Kidney tubule cell (primary cell): ENCODE data around the gene ANKH.
A peak's percentile ranks its signal among the peaks of the same experiment; 100 is the strongest.

Experiments
- DNase-seq: peaks from one replicate; pipeline ENCODE4 v3.0.0-alpha.2; 2018; ENCODE audit warnings: low spot score

Gene ANKH

DNA sequence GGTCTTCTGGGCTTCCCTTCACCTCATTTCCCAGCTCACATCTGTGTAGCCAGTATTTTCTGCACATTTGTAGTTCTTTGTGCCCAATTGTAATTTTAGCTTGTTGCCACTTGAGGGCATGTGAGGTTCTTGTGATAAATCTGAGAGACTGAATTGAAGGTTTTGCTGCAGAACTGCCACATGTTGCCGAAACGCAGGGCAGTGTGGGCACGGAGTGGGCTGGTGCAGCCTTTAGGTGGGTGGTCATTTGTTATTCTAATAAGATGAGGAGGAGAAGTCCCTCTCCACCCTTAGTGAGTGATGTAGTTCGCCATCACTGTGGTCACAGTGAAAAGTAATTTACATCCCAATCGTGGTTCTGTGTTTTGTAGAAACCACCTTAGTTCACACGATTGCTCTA is 185.8 kb downstream of the ANKH start:
- DNase-seq: peak; percentile 57

DNA sequence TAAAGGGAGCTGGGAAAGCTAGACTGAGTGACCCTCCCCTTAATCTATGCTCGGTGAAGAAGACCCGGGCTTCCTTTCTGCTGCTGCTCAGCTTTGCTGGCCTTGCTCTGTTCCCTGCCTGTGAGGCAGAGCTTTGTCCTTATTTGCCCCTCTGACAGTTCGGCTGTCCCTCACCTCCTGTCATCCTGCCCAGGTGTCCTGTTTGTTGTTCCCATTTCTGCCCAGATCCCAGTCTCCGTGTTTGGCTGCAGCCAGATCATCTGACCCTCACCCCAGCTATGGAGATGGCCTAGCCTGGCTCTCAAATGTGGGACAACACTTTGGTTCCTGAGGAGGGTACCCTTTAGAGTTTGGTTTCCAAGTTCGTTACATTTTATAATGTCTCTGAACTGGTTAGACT is 186.8 kb downstream of the ANKH start:
- no peak for DNase-seq

DNA sequence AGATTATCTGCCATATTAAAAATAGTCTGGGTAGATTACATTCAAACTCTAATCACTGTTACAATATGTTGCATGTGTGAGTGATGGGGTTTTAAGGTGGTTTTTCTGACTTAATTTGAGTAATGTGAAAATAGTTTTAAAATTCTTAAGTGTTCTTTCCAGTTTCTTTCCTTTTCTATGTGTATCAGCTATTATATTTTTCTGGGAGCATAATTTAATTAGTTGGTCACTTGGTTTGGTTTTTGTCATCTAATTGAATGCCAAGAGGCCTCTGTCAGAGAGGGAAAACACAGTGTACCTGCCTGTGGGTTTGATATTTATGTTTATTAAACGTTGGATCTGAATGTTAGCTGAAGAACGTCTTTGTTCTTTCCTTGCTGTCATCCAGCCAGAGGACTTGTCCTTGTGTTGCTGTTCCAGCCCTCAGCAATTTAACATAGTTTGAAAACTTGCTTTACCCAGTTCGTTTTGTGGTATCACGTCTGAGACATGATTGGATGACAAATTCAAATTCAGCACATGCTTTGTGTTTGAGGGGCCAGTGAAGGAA is 187.6 kb downstream of the ANKH start:
- DNase-seq: no peak

DNA sequence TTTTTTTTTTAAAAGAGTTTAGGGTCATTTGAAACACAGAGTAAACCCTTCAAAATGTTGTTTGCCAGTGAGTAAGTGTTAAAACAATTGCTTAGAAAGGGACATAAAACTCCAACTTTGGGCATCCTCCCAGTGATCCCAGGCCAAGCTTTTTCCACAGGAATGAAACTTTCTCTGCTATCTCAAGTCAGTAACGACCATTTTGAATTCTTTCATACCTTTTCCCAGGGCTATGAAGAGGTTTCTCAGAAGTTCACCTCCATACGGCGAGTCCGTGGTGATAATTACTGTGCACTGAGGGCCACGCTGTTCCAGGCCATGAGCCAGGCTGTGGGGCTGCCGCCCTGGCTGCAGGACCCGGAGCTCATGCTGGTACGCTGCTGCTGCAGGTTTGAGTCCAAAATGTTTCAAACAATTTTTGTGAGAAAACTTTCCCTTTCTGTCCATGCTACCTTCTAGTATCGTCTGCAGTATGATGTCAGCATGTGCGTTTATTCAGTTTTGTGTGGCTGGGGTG is 190.3 kb downstream of the ANKH start:
- no peak for DNase-seq

DNA sequence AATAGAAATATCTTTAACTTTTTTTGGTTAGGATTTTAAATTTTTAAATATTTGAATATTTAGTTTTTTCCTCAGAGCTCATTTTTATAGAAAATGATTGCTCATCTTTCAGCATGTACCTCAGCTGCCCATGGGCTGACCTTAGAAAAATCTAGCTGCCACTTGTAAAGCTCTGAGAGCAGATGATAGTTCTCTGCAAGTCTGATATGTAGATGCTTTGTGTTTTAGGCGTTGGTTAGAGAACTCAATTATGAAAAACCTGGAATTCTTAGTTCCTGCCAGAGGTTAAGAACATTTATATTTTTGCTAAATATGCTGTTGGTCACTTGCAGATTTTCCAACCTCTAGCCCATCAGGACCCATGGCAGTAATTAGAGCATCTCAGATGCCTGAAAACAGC is 192.0 kb downstream of the ANKH start:
- DNase-seq: no peak

DNA sequence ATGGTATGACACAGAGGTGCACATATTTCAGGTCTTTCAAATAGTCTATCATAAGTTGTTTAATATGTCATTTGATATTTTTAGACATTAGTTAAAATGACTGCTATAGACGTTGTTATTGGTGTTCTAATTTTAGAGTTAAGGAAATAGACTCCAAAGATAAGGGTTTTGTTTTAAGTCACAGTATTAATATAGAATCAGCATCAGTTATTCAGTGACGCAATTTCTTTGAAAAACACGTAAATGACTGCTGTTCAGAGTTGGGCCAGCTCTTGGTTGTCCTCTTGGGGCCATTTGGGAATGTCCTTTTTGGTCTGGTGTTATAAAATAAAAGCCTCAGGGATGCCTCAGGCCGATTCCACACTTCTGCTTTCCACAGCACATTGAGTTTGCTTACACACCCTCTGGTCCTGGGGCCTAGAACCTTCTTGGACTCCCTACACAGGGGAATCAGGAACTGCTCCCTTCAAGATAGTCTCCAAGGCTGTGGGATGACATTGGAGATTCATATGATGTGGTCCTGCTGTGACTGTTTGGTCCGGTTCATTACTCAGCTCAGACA is 192.7 kb downstream of the ANKH start:
- DNase-seq: no peak

DNA sequence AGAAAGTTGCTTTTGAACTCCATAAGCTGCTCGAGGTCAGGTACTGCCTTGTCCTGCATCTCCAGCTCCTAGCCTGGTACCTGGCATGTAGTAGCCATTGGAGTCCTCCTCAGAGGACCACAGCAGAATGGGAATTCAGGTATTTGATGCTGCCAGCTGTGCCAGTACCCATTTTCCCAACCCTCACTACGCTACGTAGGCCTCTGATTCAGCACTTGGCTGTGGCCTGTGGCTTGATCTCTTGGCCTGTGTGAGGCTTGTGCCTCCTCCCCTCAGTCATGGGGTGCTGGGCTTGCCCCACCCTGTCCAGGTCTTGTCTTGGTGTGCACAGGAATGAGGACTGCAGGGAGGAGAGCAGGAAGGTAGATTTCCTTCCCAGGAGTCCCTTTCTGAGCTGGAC is 195.3 kb downstream of the ANKH start:
- peak; percentile 86 for DNase-seq

DNA sequence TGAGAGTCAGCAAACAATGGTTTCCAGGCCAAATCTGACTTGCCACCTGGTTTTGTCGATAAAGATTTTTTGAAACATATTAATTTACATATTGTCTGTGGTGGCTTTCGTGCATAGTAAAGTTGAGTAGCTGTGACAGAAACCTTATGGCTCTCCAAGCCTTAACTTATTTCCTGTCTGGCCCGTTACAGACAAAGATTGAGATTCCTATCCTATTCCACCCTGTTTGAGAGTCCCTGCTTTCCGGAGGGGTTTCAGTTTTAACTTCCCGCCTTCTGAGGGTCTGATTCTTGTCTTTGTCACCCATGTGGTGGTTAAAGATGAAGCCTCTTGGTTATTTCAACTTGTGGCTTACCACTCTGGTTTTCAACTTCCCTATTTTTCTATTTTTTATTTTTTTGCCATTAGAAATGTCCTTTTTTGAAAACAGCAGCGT is 195.7 kb downstream of the ANKH start:
- no peak for DNase-seq

DNA sequence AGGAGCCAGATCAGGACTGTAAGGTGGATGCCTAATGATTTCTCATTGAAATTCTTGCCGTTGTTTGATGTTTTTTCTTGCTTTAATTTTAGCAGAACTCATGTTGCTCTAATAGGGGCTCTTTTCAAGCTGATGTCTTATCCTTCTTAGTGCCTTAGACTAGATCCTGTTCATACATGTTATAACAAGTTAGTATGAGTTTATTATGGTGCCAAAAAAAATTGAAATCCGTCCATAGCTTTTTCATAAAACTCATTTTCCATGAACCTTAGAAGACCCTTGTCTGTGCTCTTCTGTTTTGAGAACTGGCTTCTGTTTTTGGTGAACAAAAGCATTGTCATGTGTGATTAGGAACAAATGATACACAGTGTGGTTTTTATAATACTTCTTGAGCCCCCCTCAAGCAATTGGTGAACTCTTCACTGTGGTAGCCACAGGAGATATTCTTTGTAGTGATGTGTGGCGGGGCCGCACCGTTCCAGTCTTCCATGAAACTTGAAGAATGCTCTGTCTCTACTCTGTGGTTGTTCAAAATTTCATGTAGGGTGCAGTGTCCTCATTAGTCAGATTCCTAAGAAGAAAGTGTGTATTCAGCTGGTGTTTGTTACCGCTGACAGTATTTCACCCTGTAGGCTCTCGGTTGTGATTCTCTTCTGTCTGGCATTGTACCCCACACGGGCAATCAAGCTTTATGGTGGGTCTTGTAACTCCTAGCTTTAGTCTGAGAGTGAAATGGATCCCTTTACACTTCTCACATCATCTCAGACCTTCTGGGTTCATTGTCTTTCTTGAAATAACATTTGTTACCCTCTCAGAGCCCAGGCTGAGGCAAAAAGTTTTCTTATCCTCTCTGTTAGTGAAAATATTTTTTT is 196.4 kb downstream of the ANKH start:
- no peak for DNase-seq

DNA sequence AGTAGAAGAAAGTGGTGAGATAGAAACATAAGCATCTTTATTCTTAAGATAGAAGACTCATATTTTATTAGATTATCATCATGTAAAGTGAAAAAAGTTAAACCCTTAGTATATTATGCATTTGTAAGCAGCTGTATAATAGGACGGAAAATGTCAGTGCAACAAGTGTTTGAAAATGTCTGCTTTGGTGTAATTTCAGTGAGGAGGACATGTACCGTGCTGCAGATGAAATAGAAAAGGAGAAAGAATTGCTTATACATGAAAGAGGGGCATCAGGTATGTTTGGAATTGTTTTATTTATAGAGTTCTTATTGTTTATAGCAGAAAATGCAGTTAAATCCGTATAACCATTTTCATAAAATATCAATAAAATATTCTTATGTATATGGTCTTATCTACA is 198.1 kb downstream of the ANKH start:
- DNase-seq: no peak

DNA sequence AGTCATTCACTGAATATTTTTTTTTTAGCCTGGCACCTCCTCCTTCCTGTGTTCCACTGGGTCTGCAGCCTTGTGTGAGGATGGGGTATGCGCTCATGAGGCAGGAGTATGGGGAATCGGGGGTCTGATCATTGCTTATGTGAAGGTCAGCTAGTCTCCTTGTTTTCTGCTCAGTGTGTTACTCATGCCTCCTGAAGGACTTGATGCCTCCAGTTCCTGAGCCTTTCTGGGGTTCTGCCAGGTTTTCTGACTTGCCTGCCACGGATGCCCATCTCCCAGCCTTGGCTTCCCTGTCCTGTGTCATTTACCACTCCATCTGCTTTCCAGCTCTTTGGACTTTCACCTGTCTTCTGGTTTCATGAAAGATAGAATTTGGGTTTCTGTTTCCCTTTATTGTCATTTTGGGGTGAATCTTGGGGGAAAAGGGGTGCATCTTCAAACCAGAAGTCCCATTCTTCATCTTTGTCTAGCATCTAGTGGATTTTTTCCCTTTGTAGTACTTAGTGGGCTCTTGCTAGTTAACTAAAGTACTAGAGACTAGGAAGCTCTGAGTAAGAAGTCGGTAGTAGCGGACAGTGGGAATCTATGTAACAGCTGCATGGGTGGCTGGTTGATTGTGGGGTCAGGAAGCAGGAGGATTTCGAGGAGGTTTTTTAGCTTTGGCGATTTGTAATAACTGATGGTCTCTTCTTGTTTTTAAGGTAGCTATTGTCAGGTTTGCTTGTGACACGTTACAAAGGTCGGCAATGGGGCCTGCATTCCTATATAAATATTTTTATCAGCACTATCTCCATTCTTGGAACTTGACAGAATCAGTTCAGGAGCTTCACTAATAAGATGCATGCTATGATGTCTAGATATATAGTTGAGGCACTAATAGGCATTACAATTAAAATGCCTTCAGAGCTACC is 198.8 kb downstream of the ANKH start:
- DNase-seq: peak; percentile 63

DNA sequence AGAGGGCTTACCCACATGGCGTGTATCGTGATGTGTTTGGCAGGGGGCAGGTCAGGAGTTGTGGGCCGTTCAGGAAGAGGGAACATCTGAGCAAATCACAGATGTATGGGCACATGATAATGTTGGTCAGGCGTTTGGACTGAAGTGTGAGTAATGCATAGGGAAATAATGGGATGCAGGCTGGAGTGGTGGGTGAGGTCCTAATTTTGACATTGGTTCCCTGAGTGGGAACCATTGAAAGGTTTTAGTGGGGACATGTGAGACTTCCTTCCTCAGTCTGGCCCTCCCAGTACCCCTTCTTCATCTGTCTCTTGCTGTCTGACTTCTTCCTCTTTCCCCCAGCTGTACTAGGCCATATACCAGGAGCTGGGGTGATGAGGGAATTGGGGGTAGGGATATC is 199.5 kb downstream of the ANKH start:
- DNase-seq: no peak

DNA sequence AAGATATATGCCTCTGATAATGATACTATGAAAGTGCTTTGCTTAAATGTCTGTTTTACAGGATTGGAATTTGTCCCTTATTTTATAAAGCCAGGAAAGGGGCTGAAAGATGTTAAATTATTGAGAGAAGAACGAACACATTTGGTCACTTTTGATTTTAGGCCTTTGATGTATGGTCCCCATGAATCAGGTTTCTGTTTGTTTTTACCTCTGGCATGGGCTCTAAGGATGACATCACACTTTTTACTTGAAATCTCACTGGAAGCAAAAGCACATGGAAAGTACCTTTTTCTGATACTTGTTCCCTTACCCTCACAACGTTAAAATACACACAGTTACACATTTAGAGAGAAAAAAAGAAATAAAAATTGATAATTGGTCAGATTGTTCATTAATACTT is 200.2 kb downstream of the ANKH start:
- peak; percentile 54 for DNase-seq

DNA sequence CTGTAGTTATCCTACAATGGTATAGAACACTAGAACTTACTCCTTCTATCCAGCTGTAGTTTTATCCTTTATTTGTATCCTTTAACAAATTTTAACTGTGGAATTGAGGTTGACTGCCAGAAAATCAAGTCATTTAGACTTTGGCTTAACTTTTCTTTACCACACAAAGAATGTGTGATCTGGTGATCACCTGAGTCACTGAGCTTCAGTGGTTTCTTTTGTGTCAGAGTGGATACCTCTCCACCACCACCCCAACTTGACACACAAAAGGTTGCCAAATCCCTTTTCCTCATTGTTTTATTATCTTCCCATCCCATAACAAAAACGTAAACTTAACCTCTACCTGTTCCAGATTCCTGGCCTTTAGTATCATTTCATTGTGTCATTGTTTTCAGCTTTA is 201.6 kb downstream of the ANKH start:
- peak; percentile 78 for DNase-seq

DNA sequence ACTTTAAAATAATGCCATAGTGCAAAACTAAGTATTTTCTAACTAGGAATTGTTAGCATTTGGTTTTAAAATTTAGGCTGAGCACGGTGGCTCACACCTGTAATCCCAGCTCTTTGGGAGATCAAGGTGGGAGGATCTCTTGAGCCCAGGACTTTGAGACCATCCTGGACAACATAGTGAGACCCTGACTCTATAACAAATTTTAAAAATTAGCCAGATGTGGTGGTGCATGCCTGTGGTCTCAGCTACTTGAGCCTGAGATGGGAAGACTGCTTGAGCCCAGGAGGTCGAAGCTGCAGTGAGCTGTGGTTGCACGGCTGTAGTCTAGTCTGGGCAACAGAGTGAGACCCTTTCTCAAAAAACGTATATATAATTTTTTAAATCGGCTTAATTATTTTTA is 202.2 kb downstream of the ANKH start:
- DNase-seq: no peak

DNA sequence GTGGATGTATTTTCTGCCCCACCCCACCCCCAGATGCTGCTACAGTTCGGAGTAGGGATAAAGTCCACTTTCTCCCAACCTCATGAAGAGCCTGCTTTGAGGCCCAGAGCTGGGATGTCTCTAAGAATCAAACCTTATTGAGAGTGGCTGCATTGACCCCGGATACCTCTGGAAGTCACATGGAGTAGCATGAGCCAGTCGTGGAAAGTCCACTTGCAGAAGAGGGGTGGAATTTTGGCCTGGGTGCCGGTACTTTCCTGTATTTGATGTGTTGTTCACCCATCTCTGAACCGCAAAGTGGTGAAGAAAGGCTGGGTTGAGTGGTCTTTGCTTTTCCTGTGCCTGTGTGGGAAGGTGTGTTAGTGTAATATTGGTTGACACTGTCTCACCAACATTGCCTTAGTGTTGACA is 203.4 kb downstream of the ANKH start:
- DNase-seq: peak; percentile 44

DNA sequence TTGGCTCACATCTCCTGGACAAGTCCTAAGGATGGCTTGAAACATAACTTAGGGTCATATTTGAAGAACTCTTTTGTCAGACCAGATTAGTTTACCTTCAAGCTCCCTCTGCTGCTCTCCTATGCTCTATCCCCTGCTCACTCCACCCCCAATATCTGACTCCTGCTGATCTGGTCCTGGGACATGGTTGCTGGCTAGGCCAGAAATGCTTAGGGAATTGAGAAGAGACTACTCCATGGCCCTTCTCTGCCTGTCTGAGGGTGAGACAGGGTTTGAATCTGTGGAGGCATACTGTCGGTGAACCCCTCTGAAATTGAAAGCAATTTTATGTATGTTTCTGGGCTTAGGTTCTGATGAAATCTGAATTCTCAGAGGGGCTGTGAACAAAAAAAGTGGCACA is 203.8 kb downstream of the ANKH start:
- DNase-seq: no peak

DNA sequence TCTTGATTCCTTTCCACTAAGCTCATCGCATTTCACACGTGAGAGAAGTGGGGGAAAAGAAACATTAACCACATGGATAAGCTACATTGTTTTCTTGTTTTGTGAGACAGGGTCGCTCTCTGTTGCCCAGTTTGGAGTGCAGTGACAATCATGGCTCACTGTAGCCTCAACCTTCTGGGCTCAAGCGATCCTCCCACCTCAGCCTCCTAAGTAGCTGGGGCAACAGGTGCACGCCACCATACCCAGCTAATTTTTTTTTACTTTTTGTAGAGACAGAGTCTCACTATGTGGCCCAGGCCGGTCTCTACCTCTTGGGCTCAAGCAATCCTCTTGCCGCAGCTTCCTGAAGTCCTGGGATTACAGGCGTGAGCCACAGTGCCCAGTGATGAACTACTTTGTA is 204.3 kb downstream of the ANKH start:
- peak; percentile 22 for DNase-seq

DNA sequence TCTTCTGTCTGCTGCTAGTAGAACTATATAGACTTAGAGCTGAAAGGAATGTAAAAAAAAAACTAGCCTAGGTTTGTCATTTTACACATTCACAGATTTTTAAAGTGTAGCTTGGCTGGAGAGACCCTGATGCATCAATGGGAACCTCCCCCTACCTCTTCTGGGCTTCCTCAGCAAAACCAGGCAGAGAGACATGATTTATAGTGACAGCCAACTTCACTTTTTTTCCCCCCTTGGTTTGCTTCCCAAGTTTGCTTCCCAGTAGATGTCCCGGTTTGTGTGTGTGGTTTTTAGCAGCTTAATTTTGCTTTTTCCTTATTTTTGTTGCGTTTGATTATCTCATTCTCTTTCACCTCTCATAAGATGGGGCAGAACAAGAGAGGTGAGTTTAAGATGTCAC is 205.2 kb downstream of the ANKH start:
- DNase-seq: no peak

DNA sequence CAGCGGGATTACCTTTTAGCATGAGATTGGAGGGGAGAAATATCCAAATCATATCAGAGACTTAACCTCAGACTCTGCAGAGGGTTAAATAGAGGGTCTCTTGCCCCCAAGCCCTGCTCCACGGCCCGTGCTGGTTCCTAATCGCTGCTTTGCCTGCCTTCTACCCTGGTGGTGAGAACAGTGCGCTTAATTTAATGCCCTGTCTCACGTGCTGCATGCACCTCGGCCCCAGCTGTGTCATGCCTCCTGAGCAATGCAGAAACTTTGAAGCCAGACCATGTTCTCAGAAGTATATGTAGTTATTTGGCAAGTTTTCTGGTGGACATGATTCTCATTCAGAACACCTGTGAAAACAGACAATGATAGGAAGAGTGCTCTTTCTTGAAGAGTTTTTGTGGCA is 205.6 kb downstream of the ANKH start:
- peak; percentile 55 for DNase-seq

DNA sequence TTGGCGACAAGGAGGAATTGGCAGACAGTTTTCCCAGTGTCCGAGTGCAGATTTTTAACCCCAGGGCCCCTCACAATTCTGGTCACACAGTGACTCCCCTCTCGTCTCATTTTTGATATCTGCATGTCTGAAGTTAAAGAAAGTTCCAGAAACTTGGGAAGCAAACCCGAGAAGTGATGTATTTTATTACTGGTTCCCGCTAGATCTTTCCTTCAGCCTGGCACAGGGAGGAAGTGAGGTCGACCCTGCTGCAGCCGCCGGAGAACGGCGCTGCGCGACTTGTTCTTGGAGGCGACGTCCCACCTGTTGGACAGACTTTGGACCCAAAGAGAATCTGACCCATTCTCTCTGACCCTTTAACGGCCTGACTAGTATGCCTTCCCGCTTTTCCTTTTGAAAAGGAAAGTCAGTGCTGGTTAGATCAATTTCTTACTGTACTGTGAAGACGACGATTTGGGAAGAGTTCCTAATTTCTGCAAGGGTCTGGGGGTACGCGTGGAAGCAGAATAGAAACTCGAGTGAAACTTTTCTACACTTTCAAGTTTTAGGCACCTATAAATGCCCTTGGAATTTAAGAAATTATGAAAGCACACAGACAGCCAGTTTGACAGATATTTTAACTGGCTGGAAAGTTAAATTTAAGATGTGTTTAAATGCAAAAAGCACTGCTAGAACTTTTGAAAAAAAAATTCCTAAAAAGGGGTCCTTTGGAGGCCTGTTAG is 206.3 kb downstream of the ANKH start:
- DNase-seq: peak; percentile 48
